NK-92 (cell line): ENCODE measurements around the gene KCNH3.

ENCODE experiments used
- DNase-seq: peaks from one replicate; lab custom pipeline; 2025; ENCODE audit not compliant: unreplicated experiment; lab: John Stamatoyannopoulos, UW

KCNH3 gene

DNA sequence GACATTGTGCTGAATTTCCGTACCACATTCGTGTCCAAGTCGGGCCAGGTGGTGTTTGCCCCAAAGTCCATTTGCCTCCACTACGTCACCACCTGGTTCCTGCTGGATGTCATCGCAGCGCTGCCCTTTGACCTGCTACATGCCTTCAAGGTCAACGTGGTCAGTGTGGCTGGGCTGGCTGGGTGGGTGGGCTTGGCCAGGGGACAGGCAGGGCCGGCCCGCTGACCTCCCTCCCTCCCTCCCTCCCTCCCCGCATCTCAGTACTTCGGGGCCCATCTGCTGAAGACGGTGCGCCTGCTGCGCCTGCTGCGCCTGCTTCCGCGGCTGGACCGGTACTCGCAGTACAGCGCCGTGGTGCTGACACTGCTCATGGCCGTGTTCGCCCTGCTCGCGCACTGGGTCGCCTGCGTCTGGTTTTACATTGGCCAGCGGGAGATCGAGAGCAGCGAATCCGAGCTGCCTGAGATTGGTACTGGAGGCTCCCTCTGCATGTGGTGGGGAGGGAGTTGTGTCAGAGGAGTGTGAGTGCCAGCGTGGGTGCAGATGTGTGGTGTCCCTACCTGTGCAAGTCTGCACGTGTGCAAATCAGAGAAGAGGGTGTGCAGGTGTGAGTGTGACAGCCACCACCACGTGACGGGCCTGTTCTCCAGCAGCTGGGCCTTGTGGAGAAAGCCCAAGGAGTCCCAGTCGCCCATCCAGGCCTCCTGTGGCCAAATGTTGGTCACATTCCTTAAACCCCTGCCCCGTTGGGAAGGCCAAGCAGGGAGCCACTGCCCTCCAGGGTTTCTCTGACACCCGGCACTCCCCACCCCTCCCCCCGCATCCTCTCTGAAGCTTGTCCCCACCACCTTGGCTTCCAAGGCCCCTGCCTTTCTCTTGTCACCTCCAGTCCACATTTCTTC, 5.3 kb downstream of the KCNH3 start:
- no peak for DNase-seq

DNA sequence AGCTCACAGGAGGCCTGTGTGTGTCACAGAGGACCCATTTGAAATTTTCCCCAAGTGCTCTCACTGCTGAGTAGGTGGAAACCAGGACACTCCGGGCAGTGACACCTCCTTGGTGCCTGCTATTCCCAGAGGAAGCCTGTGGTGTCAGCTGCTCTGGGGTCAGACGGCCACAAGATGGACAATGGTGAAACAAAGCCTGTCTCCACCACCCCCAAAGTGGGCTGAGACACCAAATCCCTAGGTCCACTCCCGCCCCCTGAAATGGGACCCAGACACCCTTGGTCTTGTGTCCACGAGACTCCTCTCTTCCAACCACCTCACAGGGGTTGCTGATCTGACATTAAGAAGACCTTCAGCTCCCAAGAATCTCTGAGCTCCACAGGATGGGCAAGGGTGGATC, 7.0 kb downstream of the KCNH3 start:
- DNase-seq, result no peak

DNA sequence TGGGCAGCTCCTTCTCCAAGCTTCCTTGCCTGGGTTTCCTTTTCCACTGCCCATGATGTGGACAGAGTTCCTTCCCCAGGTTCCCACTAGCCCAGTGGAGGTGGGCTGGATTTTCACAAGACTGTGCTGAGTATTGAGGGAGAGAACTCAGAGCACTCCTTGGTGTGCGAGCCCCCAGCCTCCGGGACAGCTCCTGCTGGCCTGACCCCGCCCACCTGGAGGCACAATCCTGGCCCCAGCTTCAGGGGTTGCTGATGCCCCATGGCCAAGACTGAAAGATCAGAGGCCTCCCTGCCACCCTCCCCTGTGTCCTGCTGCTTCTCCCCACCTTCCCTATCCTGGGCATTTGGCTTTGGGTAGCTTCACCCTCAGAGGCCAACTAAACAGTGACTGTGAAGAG, 7.7 kb downstream of the KCNH3 start:
- no peak for DNase-seq

DNA sequence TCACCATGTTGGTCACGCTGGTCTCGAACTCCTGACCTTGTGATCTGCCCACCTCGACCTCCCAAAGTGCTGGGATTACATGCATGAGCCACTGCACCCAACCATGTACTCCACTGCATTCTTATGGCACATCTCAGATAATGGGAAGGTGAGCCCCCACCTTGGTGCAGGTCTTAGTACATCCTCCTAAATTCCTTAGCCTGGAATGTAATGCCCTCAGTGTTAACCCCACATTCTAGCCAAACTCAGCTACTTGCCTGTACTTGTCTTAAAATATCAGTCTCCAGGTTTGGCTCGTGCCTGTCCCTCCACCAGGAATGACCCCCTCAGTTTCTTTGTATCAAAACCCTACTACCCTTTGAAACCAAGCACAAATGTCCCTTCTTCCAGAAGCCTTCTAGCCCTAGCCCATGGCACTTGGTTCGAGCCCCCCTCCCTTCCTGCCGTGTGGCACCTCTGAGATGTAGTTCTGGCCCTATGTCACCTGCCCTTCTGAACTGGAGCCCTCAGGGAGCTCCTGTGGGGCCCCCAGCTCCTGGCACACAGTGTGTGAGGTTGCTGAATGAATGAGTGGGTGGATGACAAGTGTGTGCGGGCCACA, 8.4 kb downstream of the KCNH3 start:
- no peak for DNase-seq

DNA sequence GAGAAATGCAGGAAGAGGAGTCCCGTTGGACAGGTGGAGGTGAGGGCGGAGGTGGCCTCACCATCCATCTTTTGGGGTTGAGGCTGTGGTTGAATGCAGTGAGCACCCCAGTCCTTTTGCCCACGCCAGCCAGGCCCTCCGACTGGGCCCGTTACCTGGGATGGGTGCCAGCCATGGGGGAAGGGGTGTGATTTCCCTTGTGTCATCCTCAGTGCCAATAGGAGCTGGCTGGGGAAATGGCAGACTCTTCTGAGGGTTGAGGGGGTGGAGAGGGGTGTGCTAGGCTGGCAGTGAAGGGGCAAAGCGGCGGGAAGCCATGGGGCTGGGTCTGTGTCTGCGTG, 9.6 kb downstream of the KCNH3 start:
- no peak for DNase-seq

DNA sequence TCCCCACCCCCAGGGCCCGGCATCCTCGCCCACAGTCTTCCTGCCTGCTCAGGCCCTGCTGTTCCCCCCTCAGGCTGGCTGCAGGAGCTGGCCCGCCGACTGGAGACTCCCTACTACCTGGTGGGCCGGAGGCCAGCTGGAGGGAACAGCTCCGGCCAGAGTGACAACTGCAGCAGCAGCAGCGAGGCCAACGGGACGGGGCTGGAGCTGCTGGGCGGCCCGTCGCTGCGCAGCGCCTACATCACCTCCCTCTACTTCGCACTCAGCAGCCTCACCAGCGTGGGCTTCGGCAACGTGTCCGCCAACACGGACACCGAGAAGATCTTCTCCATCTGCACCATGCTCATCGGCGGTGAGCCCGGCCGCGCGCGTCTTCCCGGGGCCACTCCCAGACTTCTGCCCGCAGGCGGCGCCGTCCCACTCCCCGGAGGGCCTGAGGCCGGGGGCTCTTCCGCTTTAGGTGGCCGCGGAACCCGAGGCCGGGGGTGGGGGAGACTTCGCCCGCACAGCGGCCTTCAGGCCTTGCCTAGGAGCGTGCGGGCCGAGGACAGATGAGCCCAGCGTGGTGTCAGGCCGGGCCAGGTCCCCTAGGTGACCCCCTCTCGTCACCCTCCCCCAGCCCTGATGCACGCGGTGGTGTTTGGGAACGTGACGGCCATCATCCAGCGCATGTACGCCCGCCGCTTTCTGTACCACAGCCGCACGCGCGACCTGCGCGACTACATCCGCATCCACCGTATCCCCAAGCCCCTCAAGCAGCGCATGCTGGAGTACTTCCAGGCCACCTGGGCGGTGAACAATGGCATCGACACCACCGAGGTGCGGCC, 10.2 kb downstream of the KCNH3 start:
- no peak for DNase-seq

DNA sequence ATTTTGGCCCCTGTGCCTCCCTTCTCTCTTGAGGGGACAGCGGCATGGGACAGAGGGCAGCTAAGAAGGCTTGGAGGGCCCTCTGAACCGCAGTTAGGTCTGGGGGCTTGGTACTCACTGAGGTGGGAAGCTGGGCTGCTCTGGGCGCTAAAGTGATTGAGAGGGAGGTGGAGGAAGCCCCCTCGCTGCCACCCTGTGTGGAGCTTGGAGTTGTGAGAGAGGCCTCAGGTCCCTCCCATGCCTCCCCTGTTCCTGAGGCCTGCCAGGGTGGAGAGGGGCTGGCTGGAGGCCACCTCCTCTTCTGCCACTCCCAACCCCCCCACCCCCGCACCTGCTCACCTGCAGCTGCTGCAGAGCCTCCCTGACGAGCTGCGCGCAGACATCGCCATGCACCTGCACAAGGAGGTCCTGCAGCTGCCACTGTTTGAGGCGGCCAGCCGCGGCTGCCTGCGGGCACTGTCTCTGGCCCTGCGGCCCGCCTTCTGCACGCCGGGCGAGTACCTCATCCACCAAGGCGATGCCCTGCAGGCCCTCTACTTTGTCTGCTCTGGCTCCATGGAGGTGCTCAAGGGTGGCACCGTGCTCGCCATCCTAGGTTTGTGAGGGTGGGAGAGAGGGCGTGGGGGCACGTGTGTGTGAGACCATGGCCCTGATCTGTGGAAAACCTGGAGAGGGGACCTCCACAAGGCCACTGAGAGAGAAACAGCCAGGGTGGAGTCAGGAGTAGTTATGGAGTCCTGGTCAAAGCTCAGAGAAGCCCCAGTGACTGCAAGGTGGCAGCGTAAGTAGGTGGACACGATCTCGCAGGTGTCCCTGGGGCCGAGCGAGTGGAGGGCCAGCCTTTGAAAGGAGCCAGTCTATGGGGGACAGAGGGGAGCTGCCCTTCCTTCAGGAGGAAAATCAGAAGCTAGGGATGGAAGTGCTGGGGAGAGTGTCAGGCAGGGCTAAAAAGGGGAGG, 11.2 kb downstream of the KCNH3 start:
- no peak for DNase-seq

DNA sequence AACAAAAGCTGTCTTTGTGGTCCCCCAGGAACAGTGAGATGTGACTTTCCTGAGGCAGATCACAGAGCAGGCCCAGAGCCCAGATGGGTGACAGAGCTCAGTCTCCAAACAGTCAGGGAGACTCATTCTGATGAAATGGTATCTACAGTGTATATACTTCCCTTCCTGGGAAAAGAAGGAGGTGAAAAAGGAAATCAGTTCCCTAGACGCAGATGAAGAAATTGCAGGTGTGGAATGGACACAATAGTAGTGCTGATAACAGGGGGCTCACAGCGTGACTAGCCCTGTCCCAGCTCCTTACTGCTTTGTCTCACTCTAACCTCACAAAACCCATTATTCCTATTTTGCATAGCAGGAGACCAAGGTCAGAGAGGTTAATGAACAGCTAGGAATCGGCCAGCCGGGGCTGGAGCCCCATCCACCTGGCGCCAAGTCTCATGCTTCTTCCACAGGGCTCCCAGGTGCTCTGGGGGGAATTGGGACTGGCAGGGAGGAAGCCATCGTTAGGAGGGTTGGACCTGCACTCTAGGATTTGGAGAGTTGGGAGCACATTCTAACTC, 11.9 kb downstream of the KCNH3 start:
- no peak for DNase-seq

DNA sequence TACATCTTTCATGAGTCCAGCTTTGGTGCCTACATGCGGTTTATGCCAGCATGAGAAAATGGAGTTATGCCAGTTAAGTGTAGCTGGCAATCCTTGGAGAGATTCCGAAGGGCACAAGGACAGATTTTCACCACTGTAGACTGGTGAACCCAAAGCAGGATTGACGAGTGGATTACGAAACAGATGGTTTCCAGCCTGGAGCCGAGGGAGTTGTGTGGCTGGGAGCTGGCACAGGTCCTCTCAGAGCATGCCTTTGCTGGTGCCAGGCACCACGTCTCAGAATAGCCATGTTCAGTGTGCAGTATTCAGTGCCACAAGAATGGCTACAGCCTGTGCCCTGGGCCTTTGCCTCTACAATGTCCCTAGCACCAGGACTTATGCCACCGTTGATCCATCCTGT, 13.2 kb downstream of the KCNH3 start:
- DNase-seq, result no peak

DNA sequence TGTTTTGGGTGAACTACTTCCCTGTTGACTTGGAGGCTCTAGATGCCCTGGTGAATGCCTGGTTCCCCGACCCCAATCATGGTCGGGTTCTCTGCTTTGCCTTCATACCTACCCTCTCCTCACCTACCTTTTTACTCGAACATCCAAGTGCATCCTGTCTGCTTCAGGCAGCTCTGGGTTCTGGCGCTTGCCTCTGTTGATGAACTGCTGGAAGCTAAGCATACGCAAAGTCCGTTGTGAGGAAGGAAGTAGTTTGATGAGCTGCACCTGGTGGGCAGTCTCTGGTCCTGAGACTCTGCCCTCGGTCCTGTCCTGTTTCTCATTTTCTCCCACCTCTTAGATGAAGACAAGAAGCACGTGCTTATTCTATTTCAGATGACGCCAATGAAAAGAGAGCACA, 13.6 kb downstream of the KCNH3 start:
- DNase-seq, result no peak

DNA sequence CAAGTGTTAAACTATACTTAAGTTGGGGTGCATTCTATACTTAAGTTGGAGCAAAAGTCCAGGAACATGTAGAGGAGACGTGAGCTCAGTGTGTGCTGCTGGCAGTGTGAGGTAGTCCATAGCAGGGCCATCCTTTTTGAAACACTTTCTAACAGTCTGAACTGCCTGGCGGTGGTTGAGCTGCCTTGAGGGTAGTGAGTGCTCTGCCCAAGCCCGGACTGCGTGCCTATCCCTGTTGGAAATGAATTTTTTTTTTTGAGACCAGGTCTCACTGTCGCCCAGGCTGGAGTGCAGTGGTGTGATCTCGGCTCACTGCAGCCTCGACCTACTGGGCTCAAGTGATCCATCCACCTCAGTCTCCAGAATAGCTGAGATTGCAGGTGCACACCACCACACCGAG, 14.1 kb downstream of the KCNH3 start:
- DNase-seq, result no peak

DNA sequence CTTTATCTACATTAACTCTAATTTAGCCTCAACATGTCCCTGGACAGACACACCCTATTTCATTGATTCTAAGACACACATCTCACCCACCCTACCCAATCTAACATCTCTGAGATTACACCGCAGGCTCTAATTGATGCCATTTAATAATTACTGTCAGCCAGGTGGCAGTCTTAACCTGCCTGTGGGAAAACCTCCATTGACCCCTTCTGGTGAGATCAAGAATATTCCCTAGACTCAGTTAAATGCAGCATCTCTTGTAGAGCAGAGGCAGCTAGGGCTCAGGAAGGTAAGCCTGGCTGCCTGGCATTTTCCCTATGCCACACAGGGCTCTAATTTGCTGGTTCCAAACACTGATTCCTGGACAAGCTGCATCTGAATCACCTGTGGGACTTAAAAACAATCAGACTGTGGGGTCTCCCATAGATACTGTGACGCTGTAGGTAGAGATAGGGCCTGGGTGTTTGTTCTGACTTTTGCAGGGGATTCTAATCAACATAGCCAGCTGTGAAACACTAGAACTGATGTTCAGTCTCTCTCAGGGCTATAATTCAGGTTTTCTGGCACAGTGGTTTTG, 14.8 kb downstream of the KCNH3 start:
- no peak for DNase-seq

DNA sequence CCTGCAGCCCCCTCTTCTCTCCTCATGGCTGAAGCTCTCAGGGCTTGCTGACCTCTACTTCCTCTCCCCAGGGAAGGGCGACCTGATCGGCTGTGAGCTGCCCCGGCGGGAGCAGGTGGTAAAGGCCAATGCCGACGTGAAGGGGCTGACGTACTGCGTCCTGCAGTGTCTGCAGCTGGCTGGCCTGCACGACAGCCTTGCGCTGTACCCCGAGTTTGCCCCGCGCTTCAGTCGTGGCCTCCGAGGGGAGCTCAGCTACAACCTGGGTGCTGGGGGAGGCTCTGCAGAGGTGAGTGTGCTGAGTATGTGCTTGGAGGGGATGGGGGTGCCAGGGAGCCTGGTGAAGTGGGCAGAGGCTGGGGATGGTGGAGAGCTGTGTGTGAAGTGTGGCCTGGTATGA, 15.4 kb downstream of the KCNH3 start:
- DNase-seq, result no peak

DNA sequence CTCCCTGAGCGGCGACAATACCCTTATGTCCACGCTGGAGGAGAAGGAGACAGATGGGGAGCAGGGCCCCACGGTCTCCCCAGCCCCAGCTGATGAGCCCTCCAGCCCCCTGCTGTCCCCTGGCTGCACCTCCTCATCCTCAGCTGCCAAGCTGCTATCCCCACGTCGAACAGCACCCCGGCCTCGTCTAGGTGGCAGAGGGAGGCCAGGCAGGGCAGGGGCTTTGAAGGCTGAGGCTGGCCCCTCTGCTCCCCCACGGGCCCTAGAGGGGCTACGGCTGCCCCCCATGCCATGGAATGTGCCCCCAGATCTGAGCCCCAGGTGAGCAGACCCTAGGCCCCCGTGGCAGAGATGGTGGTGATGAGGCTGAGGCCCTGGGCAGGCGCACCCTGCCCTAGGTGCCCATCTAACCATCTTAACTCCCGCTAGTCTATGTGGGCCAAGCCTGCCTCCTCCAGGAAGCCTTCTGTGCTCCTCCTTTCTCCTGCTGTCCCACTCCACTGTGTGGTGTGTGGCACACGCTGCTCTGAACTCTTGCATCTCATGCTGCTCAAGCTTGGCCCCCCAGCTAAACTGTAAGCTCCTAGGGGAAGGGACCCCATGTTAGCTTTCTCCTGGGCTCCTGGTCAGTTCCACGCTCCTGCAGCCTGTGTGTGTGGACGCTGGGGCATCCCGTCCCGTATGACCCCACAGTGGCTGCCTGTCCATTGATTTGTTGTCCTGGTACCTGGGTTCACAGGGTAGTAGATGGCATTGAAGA, 17.0 kb downstream of the KCNH3 start:
- no peak for DNase-seq

DNA sequence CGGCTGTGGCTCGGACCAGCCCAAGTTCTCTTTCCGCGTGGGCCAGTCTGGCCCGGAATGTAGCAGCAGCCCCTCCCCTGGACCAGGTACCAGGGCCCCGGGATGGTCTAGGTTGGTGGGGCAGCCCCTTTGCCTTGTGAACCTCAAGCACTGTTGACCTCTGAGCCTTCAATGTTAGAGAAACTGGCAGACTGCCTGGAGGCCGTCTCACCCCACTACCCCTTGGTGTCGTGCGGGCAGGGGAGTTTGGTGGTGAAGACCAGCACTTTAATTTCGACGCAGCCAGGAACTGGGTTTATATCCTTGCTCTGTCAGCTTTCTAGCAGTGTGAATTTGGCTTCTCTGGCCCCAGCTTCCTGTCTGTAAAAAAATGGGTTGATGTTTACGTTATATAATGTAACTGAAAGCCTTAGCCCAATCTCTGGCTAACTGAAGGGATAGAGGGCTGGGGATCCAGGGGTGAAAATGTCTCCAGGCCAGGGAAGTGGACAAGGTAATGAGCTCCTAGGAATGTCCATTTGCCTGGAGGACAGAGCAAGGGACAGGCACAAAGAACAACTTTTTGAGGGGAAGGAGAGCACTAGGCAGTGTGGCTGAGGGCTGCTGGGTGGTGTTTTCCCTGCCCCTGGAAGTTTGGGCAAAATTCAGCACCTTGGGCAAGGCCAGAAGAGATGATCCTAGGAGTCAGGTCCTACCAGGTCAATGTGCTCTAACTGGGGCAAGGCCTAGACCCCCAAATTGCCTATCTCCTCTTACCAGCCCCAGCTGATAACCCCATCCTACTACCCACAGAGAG, 17.8 kb downstream of the KCNH3 start:
- no peak for DNase-seq

DNA sequence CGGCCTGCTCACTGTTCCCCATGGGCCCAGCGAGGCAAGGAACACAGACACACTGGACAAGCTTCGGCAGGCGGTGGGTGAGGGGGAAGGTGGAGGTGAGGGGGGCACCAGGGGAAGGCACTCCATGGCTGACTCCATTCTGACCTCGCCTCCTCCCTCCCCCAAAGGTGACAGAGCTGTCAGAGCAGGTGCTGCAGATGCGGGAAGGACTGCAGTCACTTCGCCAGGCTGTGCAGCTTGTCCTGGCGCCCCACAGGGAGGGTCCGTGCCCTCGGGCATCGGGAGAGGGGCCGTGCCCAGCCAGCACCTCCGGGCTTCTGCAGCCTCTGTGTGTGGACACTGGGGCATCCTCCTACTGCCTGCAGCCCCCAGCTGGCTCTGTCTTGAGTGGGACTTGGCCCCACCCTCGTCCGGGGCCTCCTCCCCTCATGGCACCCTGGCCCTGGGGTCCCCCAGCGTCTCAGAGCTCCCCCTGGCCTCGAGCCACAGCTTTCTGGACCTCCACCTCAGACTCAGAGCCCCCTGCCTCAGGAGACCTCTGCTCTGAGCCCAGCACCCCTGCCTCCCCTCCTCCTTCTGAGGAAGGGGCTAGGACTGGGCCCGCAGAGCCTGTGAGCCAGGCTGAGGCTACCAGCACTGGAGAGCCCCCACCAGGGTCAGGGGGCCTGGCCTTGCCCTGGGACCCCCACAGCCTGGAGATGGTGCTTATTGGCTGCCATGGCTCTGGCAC, 18.5 kb downstream of the KCNH3 start:
- DNase-seq, result no peak

DNA sequence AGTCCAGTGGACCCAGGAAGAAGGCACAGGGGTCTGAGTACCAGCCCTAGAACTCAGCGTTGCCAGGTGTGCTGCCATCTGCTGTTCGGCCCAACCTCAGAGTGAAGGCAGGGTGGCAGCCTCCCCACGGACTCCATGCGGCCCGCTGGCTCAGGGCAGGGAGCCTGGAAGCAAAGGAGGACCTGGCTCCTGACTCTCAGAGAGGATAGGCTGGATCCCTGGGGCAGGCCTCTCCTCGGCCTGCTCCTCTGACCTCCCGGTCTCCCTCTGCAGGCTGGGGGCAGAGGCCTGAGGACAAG, 19.0 kb downstream of the KCNH3 start:
- no peak for DNase-seq

DNA sequence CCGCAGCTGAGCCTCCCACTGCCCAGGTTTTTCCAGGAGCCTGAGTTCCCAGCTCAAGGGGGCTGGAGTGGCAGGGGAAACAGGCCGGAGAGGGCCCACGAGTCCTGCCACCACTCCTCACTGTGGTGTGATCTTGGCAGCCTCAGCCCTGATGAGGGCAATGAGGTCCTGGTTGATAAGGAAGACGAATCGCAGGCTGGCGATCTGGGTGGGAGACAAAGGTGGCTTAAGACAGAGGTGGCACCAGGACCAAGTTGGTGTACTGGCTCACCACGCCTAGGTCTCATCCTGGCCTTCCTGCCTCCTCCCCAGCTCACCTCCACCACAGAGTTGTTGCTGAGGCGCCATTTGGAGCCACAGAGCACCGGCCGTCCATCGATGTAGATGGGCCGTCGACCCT, 19.7 kb downstream of the KCNH3 start:
- DNase-seq, result no peak
